HG02678 (cell line): ENCODE measurements around the gene ZNF234.
"Not testable (repeated sequence)": the region's sequence is repeated elsewhere in the genome, so short reads cannot be mapped to it uniquely, and the experiment has no call there.

ENCODE experiments used
- ATAC-seq: cut with Tn5 transposase; IDR thresholded peaks from one replicate; pipeline ENCODE4 v1.9.1; 2021; ENCODE audit warnings: mild to moderate bottlenecking, moderate library complexity; ENCODE audit not compliant: unreplicated experiment

The ZNF234 gene

DNA sequence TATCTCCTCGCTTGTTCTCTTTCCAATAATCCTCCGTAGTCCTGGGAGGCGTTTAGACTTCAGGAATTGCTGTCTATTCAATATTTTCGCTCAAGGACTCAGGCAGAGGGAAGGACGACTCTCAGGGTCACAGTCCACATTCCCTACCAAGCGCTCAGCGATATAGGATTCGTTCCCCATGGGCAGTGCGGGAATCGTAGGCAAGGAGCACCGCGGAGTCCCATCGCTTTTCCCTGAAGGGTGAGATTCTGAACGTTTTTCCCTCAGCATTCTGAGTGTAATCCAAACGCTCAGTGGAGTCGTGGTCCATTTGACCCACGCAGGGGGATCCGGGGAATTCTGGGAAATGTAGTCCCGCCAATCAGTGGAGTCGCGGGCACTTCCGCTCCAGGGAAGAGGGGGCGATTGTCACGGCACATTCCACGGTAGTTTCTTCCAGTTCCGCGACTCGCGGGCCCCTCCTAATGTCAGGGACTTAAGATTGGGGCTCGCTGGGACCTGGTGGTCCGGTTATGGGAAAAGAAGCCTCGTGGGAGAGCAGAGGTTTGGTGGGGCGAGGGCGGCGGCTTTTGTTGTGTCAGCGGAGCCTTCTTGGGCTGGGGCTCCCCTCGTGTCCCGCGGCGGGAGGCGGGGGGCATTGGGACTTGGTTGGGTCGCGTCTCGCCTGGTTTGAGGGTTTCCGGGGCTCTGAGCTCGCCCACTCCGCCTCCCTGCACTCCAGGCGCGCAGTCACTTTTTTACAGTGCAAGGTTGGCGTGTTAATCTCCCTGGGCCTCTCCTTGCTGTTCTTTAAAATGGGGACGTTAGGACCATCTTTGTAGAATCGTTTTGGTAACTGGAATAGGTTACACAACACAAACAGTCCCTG is at the start of gene ZNF234:
Gene ZNF234 (plus strand): TSS at position 364 of the 868 bp plus-strand sequence. CDS start 3,079 bp downstream, outside the sequence.
- ATAC-seq, result peak; percentile 87

DNA sequence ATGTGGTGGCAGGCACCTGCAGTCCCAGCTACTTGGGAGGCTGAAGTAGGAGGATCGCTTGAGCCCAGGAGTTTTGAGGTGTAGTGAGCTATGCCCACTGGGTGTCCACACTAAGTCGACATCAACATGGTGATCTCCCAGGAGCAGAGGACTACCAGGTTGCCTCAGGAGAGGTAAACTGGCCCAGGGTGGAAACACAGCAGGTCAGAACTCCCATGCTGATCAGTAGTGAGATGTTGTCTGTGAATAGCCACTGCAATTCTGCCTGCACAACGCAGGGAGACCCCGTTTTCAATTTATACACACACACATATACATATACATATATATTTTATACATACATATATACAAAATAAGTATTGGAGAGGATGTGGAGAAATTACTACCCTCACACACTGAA is 49.2 kb upstream of the ZNF234 start:
- no peak for ATAC-seq

DNA sequence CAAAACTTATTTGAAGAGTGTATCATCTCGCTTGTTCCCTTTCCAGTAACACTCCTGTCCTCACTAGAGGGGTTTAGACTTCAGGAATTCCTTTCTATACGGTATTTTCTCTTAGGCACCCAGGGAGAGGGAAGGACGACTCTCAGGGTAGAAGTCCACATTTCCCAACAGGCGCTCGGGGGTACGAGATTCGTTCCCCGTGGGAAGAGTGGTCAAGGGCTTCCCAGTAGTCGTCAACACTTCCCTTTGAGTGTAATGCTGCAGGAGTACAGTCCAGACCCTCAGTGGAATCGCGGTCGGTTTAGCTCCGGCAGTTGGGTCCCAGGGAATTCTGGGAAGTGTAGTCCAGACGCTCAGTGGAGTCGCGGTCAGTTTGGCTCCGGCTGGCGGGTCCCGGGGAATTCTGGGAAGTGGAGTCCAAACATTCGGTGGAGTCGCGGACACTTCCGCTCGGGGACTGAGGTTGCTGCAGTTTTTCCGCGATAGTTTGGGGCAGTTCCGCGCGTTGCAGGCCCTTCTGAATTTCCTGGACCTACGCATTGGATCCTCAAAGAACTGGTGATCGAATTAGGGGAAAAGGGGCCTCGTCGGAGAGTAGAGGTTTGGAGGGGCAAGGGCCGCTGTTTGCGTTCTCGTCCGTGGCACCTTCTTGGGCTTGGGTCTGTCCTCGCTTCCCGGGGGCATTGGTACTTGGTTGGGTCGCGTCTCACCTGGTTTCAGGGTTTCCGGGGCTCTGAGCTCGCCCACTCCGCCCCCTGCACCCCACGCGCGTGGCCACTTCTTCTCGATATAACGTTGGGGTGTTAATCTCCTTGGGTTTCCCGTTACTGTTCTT is 47.2 kb upstream of the ZNF234 start, which contains the start of gene ZNF224:
Gene ZNF224 (plus strand): TSS at position 431 of the 835 bp plus-strand sequence. CDS start 3,513 bp downstream, outside the sequence.
- ATAC-seq, result peak; percentile 95

DNA sequence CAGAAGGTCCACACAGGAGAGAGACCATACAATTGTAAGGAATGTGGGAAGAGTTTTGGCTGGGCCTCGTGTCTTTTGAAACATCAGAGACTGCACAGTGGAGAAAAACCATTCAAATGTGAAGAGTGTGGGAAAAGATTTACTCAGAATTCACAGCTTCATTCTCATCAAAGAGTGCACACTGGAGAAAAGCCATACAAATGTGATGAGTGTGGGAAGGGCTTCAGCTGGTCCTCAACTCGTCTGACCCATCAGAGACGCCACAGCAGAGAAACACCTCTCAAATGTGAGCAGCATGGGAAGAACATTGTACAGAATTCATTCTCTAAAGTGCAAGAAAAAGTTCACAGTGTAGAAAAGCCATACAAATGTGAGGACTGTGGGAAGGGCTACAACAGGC is 33.6 kb upstream of the ZNF234 start:
- no peak for ATAC-seq

DNA sequence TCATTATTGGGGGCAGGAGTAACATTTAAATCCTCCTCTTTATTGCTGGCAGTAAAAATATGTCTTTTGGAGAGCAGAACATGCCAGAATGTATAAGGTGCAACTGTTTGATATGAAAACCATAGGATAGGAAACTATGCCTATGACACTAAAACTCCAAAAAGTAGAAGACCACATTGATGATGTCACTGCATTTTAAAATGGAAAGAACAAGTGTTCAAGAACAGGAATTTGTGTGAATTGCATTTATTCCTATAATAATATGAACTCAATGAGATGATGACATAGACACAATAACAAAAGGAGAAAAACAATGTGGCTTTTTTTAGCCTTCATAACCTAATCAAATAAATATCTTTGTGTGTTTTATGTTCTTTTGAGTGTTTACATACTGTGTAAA is 31.9 kb upstream of the ZNF234 start:
- no peak for ATAC-seq

DNA sequence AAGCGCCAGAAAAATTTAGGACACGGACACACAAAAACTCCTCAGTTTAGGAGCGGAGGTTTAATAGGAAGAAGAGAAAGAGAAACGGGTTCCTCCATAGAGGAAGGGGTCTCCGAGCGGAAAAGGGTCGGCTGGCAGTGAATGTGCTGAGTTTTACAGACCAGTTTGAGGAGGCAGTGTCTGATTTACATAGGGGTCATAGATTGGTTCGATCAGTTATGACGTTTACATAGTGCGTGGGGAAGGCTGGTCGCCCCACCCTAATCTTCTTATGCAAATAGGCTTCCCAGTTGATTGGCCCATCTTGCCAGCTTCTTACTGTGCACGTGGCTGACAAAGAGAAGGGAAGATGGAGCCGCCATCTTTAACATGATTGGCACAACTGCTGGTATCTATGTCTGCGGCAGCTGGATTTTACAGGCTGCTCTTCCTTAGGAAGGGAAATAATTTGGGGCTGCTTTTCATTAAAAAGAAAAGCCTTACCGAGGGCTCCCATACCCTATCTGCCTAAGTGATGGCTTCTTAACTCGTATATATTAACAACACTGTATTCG is 29.4 kb upstream of the ZNF234 start:
- ATAC-seq, result no peak

DNA sequence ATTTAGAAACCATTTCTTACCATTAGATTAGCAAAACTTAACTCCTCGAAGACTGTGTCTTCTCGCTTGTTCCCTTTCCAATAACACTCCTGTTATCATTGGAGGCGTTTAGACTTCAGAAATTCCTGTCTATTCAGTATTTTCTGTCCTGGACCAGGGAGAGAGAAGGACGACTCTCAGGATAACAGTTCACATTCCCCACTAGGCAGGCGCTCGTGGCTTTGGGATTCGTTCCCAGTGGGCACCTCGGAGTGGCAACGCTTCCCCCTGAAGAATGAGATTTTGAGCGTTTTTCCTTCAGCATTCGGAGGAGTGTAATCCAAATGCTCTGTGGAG is 28.6 kb upstream of the ZNF234 start:
- ATAC-seq, result no peak

DNA sequence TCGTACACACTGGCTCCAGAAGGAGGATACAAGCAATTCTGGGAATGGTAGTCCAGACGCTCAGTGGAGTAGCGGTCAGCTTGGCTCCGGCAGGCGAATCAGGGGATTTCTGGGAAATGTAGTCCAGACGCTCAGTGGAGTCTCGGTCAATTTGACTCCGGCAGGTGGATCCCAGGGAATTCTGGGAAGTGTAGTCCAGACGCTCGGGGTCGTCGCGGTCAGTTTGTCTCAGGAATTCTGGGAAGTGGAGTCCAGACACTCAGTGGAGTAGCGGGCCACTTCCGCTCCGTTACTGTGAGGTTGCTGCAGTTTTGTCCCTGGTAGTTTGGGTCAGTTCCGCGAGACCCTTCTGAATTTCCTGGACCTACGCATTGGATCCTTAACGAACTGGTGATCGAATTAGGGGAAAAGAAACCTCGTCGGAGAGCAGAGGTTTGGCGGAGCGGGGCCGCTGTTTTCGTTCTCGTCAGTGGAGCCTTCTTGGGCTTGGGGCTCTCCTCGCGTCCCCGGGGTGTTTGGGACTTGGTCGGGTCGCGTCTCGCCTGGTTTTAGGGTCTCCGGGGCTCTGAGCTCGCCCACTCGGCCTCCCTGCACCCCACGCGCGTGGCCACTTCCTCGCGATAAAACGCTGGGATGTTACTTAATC is 28.1 kb upstream of the ZNF234 start, which contains the start of gene ZNF225:
Gene ZNF225 (plus strand): TSS at position 262 of the 646 bp plus-strand sequence. CDS start 2,429 bp downstream, outside the sequence.
- ATAC-seq, result peak; percentile 94

DNA sequence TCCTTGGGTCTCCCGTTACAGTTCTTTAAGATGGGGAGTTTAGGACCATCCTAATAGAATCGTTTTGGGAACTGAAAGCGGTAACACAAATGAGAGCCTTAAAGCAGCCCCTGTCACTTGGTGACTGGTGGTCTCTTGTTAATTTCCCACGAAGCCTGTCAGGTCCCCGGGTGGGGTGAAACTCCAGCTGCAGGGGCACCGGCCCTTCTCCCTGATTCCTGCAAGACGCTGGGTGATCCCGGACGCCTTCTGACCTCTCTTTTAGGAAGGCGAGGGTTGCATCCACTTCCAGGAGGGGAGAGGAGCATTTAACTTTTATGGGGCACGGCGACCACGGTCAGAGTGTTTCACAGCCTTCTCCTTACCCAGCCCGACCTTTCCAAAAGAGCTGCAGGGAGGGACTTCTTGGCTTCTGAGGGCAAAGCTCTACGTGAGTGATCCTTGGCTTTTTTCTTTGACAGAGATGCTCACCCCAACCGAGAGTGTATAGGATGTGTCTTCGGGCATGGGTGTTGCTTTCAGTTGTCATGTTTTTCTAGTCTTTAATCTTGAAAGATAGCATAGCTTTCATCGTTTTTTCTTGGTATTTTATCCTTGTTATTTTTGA is 27.5 kb upstream of the ZNF234 start:
- ATAC-seq, result no peak

DNA sequence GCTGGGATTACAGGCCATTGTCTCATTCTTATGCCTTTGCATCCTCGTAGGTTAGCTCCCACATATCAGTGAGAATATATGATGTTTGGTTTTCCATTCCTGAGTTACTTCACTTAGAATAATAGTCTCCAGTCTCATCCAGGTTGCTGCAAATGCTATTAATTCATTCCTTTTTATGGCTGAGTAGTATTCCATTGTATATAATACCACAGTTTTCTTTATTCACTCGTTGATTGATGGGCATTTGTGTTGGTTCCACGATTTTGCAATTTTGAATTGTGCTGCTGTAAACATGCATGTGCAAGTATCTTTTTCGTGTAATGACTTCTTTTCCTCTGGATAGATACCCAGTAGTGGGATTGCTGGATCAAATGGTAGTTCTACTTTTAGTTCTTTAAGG is 20.2 kb upstream of the ZNF234 start:
- ATAC-seq, result not testable (repeated sequence)

DNA sequence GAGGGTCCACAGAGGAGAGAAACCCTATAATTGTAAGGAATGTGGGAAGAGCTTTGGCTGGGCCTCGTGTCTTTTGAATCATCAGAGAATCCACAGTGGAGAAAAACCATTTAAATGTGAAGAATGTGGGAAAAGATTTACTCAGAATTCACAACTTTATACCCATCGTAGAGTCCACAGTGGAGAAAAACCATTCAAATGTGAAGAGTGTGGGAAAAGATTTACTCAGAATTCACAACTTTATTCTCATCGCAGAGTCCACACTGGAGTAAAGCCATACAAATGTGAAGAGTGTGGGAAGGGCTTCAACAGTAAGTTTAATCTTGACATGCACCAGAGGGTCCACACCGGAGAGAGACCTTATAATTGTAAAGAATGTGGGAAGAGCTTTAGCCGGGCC is 9.4 kb upstream of the ZNF234 start:
- ATAC-seq, result no peak

DNA sequence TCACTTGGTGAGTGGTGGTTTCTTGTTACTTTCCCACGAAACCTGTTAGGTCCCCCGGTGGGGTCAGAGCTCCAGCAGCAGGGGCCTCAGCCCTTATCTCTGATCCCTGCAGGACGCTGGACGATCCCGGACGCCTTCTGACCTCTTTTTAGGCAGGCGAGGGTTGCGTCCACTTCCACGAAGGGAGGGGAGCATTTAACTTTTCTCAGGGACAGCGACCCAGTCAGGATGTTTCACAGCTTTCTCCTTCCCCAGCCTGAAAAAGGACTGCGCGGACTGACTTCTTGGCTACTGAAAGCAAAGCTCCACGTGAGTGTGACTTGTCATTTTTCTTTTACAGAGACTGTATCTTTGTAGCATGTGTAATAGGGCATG is 692 bp downstream of the ZNF234 start:
- ATAC-seq, result no peak

DNA sequence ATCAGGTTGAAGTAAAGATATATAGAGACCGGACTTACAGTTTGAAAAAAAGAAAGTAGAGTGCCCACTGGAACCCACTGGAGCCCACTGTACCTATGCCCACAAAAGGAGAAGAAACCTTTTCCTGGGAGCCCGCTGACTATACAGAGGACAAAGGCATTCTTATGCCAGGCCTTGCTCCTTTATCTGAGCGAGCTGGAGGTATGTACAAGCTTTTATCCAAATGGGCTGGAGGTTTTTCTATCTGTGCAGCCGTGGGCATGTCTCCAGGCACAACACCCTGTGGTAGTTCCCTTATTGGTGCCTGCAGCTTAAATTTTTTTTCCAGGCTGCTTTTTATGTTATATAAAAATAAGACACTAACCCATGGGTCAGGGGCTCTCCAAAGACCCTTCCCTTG is 8.4 kb downstream of the ZNF234 start:
- ATAC-seq, result no peak

DNA sequence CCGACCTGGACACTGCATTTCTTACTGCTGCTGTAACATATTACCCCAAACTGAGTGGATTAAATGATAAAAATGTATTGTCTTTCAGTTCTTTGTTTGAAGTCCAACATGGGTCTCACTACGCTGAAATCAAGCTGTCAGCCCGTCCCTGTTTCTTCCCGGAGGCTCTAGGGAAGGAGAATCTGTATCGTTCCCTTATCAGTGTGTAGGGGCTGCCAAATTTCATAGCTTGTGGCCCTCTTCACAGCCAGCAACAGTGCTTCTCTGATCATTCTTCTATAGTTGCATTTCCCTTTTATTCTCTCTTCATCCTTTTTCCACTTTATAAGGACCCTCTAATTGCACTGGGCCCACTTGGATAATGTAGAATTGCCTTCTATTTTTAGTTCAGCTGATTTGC is 10.1 kb downstream of the ZNF234 start:
- no peak for ATAC-seq

DNA sequence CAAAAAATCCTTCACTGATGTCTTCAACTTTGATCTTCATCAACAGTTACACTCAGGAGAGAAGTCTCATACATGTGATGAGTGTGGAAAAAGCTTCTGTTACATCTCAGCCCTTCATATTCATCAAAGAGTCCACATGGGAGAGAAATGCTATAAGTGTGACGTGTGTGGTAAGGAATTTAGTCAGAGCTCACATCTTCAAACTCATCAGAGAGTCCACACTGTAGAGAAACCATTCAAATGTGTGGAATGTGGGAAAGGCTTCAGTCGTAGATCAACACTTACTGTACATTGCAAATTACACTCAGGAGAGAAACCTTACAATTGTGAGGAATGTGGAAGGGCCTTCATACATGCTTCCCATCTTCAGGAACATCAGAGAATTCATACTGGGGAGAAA is 15.1 kb downstream of the ZNF234 start:
- ATAC-seq, result no peak

DNA sequence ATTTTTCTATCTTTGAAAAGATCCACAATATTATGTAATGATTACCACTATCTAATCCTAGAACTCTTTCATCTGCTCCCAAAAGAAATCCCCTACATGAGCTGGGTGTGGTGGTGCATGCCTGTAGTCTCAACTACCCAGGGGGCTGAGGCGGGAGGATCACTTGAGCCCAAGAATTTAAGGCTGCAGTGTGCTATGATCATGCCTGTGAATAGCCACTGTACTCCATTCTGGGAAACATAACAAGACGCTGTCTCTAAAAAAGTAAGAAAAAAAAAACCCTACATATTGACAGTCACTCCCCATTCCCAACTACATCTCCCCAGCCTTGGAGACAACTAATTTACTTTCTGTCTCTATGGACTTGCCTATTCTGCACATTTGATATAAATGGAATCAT is 22.4 kb downstream of the ZNF234 start:
- ATAC-seq, result no peak

DNA sequence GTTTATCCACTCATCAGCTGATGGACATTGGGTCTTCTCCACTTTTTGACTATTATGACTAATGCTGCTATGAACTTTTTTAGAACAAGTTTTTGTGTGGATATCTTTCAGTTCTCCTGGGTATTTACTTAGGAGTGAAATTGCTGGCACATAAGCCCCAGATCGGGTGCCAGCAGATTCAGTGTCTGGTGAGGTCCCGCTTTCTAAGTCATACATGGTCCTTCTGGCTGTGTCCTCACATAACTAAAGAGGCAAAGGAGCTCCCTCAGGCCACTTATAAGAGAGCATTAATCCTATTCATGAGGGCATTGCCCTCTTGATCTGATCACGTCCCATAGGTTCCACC is 22.9 kb downstream of the ZNF234 start:
- peak; percentile 3 for ATAC-seq

DNA sequence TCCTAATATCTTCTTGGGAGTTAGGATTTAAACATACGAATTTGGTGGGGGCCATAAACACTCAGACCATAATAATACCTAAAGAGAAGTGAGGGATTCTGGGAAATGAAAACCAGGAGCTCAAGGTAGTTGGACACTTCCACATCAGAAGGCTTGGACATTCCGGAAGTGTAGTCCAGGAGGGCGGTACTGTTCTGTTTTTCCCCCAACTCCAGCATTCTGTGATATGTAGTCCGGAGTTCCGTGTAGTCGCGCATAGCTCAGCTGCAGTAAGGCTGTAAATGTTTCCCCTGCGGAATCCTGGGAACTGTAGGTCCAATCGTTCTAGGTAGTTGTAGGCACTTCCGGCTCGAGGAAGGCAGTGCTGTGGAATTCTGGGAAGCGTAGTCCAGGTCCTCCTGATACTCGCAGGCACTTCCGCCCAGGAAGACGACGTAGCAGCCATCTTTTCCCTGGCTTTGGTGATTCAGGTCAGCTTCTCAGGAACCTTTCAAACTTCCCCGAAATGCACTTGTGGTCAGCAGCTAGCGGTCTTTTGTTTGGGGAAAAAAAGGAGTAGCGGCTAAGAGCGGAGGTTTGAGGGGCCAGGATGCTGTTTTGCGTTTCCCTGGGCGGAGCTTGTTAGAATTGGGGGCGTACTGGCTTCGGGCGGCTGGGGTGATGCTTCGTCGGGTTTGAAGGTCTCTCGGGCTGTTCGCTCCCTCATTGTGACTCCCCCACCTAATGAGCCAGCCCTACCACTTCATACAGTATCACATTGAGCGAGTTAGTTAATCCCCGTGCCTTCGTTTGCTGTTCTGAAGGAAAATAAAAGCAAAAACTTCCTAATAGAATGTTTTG is 23.5 kb downstream of the ZNF234 start, which contains the start of gene ZNF226:
Gene ZNF226 (plus strand): TSS at position 428 of the 840 bp plus-strand sequence. CDS start 4,981 bp downstream, outside the sequence.
- ATAC-seq, result peak; percentile 88

DNA sequence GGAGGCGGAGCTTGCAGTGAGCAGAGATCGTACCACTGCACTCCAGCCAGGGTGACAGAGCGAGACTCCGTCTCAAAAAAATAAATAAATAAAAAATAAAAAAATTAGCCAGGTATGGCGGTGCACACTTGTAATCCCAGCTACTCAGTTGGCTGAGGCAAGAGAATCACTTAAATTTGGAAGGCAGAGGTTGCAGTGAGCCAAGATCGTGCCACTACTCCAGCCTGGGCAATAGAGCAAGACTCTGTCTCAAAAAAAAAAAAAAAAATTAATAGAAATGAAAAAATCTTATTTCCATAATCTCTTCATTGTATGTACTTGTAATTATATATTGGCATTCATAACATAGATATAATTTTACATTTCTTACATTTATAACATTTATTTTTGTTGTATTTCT is 29.3 kb downstream of the ZNF234 start:
- not testable (repeated sequence) for ATAC-seq

DNA sequence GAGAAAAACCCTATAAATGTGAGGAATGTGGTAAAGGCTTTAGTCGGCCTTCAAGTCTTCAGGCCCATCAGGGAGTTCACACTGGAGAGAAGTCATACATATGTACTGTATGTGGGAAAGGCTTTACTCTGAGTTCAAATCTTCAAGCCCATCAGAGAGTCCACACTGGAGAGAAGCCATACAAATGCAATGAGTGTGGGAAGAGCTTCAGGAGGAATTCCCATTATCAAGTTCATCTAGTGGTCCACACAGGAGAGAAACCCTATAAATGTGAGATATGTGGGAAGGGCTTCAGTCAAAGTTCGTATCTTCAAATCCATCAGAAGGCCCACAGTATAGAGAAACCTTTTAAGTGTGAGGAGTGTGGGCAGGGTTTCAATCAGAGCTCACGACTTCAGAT is 35.2 kb downstream of the ZNF234 start:
- no peak for ATAC-seq
